Ecto neural progenitor cell (in vitro differentiated cells): ENCODE measurements around the gene POFUT1.

Experiments
- DNase-seq: peaks from one replicate; pipeline ENCODE4 v3.0.0-alpha.2; 2018; ENCODE audit warnings: low spot score

The POFUT1 gene

GRCh38 chr20:32278199-32278643 lies 70.5 kb downstream of the POFUT1 start:
- DNase-seq: no peak

- no peak for DNase-seq
Observed at GRCh38 chr20:32281711-32282110, 74.0 kb downstream of the POFUT1 start.

- DNase-seq: no peak
Observed at GRCh38 chr20:32282461-32282860, 74.8 kb downstream of the POFUT1 start.

- DNase-seq: no peak
Observed at GRCh38 chr20:32285082-32285620, 77.5 kb downstream of the POFUT1 start.

- DNase-seq: no peak
Observed at GRCh38 chr20:32285621-32286371, 78.1 kb downstream of the POFUT1 start.

- no peak for DNase-seq
Observed at GRCh38 chr20:32287231-32287638, 79.6 kb downstream of the POFUT1 start.
